Stimulated activated CD4-positive, alpha-beta T cell treated with anti-CD3 and anti-CD28 coated beads, Interleukin-2, amount 100 ng/mL, for 24 hours (primary cell): ENCODE results near the gene CFDP1.
"Not testable (repeated sequence)": the region's sequence is repeated elsewhere in the genome, so short reads cannot be mapped to it uniquely, and the experiment has no call there.

ENCODE experiments used
- DNase-seq, 2 donors: peaks; one replicate each; pipeline ENCODE4 v3.0.0-alpha.2; 2020

Gene CFDP1

GRCh38 chr16:75287708-75288107 is 145.6 kb downstream of the CFDP1 start:
- DNase-seq = no peak

DNA sequence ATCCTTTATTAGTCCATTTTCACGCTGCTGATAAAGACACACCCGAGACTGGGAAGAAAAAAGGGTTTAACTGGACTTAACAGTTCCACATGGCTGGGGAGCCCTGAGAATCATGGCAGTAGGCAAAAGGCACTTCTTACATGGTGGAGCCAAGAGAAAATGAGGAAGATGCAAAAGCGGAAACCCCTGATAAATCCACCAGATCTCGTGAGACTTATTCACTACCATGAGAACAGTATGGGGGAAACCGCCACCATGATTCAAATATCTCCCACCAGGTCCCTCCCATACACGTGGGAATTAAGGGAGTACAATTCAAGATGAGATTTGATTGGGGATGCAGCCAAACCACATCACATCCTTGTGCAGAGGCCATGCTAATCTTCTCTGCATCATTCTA is 146.9 kb downstream of the CFDP1 start:
- DNase-seq = no peak

- DNase-seq = no peak
Measured at GRCh38 chr16:75282466-75283281, 150.6 kb downstream of the CFDP1 start.

- DNase-seq = no peak
Measured at GRCh38 chr16:75281826-75282225, 151.5 kb downstream of the CFDP1 start.

DNA sequence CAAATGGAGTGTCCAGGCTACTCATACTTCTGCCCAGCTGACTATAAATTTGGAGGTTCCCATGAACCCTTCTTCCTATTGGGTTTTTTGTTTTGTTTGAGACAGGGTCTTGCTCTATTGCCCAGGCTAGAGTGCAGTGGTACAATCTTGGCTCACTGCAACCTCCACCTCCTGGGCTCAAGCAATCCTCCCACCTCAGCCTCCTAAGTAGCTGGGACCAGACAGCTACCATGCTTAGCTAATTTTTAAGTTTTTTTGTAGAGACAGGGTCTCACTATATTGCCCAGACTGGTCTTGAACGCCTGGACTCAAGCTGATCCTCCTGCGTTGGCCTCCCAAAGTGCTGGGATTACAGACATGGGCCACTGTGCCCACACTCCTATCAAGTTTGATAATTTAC is 152.3 kb downstream of the CFDP1 start:
- DNase-seq = not testable (repeated sequence)

GRCh38 chr16:75280331-75280804 is 152.9 kb downstream of the CFDP1 start:
- DNase-seq = no peak

DNA sequence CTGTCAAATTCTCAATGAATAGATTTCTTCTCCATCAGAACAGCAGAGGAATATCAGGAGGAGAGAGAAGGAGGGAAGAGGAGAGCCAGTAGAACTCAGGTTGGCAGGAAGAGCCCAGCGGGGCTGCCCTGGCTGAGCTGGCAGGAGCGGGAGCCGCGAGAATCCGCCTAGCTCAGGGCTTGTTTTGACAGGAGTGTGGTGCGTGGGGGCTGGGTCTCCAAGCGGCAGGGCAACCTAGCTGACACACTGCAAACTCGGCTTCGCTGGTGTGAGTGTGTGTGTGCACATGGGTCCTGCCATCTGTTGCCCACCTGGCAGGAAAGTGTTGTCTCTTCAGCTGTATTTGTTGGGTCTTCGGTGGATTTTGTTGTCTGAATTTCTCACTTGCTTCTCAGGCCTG is 154.0 kb downstream of the CFDP1 start:
- no peak for DNase-seq

DNA sequence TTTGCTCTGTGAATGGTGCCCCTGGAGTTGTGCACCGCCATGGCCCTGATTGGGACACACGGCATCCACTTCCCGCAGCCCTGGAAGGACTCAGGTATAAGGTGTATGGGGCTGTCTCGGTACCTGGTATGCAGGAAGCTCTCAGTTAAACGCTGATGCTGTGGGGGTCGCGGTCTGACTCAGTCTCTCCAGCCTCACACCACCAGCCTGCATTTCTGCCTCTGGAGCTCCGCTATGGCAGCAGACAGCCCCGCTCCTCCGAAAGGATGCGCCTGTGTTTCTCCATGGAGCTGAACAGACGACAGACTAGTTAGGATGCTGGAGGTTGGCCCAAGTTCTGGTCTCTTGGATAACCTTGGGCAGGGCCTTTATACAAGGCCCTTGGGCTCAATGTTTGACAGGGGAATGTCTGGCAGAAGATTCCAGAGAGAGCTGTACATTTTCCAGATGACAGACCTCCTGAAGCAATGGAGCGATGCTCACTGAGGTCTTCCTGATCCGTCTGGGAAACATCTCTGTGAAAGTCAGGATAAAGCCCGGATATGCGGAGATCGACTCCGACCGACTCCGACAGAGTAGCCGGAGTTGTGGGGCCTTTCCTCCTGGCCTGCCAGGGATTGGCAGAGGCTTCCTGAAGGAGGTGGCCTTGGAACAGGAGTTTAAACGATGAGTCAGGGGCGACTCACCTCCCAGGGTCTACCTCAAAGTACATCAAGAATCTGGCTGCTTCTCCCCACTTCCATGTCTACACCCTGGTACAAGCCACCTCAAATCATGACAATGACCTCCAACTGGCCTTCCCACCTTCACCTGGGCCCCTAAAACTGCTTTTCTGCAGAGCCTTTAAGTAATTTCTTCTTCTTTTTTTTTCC is 160.0 kb downstream of the CFDP1 start:
- no peak for DNase-seq

- DNase-seq = not testable (repeated sequence)
Measured at GRCh38 chr16:75272629-75273028, 160.7 kb downstream of the CFDP1 start.

DNA sequence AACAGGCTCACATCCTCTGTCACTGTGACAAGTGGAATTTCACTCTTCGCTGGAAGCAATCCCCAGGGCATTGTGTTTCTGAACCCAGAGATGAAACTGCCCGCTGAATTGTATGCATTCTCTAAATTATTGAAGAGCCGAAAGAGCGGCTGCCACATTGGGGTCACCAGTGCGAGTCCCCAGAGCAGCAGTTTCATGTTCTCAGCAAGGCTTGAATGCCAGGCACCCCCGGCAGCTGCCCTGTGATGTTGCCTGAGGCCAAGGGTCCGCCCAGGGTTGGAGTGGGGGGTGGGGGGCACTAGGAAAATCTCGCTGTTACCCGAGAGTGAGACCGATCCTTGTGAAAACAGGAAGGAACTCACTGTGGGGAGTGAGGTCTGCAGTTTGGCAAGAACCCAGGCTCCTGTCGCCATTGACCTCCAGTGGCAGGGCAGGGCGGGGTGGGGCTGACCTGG is 161.2 kb downstream of the CFDP1 start:
- DNase-seq = no peak

GRCh38 chr16:75271441-75272096 is 161.7 kb downstream of the CFDP1 start:
- DNase-seq = no peak

GRCh38 chr16:75269358-75269757 is 163.9 kb downstream of the CFDP1 start:
- not testable (repeated sequence) for DNase-seq

DNA sequence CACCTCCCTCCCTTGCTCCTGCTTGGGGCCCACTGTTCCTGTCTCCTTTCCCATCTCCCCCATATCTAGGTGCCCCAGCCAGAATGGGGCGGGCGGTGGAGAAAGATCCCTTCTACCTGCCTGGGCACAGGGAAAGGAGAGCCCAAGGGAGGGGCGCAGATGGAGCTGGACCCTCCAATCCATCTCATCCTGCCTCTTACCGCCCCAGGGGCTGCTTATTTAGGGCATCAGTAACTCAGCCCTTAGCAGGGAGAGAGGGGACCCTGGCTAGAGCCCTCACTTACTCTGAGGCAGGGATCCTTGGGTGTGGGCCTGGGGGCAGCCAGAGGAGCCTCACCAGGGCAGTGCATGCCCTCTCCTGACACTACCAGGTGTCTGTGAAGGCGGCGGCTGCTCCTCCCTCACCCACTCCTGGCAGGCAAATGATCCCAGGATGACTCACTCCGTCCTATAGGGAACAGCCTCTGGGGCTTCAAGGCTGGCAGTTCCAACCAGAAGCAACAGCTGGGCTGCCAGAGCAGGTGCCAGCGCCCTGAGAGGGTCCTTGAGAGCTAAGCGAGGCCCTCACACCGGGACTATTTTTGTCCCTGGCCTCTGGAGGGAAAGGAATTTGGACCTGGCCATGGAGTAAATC is 165.6 kb downstream of the CFDP1 start:
- no peak for DNase-seq

- no peak for DNase-seq
Measured at GRCh38 chr16:75266738-75267630, 166.3 kb downstream of the CFDP1 start.

- peak in 1 of 2 donors; percentile 33 for DNase-seq
Measured at GRCh38 chr16:75265911-75266701, 167.2 kb downstream of the CFDP1 start.

- DNase-seq = no peak
Measured at GRCh38 chr16:75264999-75265910, 168.0 kb downstream of the CFDP1 start.

GRCh38 chr16:75264457-75264998 is 168.8 kb downstream of the CFDP1 start:
- DNase-seq = no peak

- DNase-seq = no peak
Measured at GRCh38 chr16:75263963-75264445, 169.3 kb downstream of the CFDP1 start.
